Measurements from ENCODE around the gene CDK14.

CDK14 gene

DNA sequence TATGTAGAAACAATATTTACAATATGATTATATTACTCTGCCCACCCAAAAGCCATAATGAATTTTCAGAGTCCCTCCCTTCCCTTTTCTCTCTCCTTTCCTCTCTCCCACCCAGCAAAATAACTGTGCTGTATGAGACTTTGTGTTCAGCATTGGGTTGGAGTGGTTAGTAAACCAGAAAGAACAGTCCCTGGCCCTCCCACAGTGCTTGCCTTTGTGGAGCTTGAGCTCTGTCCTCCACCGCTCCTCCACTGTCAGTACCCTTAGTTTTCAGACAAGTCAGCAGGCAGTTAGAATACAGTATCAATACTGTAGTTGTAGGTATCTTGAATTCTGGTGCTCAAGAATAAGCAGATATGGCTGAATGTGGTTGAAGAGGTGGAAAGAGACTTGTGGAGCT is 92.7 kb downstream of the CDK14 start:
- DNase-seq, result no peak

DNA sequence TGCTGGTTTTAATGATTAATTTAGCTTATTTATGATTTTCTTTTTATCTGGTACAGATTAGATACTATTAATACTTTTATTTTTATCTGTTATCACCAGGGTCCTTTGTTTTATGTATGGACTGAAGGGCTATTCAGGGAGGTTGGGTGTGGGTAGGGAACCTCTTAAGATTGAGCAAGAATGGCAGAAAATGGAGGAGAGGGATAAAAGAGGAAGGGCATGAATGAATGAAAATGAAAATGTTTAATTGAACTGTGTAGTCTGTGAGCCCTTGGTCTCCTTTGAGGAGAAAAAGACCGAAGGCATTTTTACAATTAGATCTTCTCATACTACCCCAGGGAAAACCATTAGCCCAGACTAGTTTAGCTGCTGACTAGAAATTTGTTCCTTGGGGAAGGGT is 93.1 kb downstream of the CDK14 start:
- DNase-seq, result no peak

- DNase-seq, result no peak
These were observed 94.2 kb downstream of the CDK14 start for GRCh38 chr7:90690159-90690858.

DNA sequence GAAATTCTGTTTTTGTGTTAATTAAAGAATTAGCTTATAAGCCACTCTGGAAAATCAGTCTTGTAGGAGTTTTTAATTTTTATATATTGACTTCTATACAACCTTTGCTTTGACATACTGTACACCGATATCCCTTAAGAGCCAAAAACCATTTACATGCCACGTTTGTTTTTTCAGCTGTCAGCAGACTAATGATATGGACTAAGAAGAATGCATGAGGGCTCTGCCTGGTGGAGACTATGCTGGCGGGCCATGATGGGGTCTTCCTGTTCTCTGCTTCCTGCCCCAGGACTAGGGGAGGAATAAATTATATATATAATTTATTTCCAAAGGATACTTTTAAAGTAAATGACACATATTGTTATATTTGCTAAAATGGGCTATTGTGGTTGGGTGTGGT is 96.3 kb downstream of the CDK14 start:
- DNase-seq, result no peak

DNA sequence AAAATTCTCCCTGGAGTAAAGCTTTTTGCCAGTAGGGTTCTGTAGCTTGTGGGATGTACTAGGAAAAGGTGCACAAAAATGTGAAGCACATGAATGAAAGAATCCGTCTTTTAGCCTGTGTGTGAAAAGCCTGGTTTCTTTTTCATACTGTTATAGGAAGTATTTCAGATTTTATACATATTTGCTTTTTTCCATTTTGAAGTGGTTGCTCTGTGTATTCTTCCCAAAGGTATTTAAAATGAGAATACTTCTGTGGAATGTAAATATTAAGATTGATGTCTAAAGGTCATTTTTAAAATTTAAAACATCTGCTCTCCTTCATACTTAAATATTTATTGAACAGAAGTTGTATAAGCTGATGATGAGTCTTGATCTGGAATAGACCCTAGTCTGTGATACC is 96.8 kb downstream of the CDK14 start:
- DNase-seq, result no peak

DNA sequence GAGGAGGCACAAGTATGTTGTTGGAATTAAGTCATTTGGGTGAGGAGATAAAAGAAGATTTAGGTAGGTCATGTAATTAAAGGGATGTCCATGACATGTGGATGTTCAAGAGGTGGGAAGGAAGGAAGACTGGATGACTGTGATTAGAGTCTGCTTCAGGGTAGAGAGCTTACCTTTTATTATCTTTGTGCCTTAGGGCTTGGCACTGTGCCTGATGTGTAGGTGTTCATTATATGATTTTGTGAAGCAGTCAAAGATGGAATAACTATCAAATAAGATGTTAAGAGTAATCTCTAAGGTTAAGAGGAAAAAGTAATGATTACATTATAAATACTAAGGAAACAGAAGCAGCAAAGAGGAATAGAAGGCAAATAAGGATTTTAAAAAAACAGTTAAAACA is 97.8 kb downstream of the CDK14 start:
- DNase-seq, result no peak

DNA sequence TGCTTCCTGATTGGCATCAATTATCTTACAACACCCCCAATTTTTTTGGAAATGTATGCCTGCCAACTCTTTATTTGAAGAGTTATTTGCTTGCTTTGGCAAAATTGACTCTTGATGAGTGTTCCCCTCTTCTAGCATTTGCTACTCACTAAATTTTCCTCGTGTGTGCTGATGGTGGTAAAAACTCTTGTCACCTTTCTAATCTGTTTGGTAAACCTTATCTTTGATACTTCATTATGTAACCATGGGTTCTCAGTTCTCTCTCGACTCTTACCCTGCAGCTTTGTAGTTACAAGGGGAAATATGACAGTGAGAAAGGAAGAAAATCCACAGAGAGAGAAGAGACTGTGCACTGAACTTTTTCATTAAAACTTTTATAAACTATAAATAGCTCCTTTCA is 102.5 kb downstream of the CDK14 start:
- DNase-seq, result no peak

- DNase-seq, result no peak
These were observed 104.9 kb downstream of the CDK14 start for GRCh38 chr7:90701021-90701420.

- DNase-seq, result no peak
These were observed 105.7 kb downstream of the CDK14 start for GRCh38 chr7:90701771-90702170.

DNA sequence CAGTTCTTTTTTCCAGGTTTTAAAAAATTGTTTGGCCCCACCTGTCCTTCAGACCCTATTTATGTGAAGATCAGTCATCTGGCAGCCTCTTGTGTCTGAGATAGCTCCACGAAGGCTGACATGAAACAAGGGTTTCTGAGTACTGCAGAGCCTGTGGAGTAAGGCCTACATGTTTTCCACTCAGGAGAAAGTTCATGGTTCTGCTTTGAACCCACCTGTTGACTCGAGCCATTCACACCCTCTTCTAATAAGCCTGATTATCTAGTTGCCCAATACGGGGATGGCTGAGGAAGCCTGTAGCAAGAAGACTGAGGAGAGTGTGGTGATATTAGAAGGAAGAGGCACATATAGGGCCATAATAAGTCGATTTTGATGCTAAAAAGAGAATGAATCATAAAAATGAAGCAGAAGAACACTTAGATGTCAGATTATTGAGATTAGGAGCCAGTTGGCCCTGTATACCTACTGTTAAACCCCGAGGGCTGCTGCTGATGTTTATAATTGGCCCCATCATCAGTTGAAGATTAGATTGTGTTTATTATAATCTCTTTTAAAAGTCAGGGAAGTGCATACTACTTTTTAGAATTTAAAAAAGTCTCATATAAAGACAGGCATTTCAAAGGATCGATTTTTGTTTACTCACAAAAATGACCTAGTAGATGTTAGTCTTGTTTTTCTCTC is 109.4 kb downstream of the CDK14 start:
- DNase-seq, result no peak

- no peak for DNase-seq
These were observed 110.1 kb downstream of the CDK14 start for GRCh38 chr7:90706072-90706716.

DNA sequence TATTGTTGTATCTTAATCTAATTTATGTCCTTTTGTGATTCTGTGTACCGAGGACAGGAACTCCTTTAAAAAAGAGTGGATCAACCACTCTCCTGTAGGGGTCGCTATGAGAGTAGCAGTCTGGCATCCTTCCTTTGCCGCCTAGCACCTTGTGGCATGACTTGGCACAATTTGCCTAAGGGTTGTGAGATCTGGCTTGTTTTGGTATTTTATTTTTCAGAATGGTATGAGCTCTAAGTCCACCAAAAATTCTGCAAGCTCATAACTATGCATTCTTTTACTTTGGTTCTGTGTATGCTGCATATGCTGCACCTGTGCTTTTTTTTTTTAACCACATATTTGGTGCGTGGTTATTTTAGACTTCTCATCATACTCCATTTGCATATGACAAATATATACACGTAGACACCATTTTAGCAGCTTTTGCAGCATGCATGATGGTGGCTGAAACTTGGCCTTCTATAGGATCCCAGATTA is 112.8 kb downstream of the CDK14 start:
- no peak for DNase-seq

GRCh38 chr7:90709501-90710465 is 113.7 kb downstream of the CDK14 start:
- no peak for DNase-seq

GRCh38 chr7:90710466-90710850 is 114.3 kb downstream of the CDK14 start:
- DNase-seq, result no peak

DNA sequence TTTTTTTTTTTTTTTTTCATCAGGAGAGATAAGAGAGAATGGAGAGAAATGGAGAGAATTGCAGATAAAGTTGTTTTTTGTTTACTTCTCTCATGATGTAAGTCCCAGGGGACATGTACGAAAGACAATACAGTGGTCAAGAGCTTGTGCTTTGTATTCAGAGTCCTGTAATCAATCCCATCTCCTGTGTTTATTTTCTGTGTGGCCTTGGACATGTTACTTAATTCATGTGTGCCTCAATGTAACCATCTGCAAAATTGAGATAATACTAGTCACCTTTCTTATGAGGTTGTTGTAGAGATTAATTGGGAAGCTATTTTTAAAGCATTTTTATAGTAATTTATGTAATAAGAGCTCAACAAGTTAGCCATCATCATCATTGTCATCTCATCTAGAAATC is 117.5 kb downstream of the CDK14 start:
- no peak for DNase-seq

DNA sequence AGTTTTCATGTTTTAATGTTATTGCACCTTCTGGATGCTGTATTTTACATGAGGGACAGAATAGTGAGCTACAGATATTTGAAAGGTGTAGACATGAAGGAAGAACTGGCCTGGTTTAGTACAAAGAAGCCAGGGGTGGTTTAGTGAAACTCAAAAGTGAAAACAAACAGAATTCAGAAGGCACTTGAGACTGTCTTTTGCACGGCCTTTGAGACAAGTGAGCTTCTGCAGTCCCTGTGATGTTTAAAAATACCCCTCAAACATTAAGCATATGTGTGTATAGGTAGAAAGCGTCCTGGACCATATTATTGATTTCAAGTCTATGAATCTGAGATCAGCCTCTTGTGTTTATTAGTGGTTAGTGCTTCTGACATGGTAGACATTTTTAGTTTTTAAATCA is 118.9 kb downstream of the CDK14 start:
- DNase-seq, result no peak

DNA sequence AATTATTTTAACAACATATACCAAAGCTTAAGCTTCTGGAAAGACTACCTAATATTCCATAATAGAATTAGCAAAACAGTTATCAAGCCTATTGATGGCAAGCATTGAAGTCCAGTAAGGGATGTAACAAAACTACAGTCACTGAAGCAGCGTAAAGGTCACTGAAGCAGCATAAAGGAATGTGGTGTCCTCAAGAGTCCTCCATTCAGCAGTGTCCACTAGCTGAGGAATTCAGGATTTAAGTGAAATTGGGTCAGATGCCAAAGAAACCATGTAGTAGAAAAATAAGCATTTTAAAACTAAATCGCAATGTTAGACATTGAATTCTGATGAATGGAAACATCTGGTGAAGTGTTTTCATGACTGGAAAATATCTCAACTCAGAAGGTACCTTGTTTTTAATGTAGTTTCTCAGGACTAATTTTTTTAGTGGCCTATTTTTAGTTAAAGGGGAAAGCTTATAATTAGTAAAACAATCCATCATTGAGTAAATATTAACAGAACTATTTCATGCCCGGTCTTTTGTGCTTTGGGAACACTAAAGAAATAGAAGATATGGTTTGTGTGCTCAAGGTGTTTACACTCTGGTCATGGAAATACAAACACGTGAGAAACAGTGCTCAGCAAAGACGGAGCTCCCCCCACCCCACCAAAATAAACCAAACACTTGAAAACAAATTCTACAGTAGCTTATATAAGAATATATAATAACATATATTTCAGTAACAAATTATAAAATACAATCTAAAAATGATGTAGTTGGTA is 121.4 kb downstream of the CDK14 start:
- DNase-seq, result no peak

GRCh38 chr7:90719155-90719554 is 123.0 kb downstream of the CDK14 start:
- no peak for DNase-seq

DNA sequence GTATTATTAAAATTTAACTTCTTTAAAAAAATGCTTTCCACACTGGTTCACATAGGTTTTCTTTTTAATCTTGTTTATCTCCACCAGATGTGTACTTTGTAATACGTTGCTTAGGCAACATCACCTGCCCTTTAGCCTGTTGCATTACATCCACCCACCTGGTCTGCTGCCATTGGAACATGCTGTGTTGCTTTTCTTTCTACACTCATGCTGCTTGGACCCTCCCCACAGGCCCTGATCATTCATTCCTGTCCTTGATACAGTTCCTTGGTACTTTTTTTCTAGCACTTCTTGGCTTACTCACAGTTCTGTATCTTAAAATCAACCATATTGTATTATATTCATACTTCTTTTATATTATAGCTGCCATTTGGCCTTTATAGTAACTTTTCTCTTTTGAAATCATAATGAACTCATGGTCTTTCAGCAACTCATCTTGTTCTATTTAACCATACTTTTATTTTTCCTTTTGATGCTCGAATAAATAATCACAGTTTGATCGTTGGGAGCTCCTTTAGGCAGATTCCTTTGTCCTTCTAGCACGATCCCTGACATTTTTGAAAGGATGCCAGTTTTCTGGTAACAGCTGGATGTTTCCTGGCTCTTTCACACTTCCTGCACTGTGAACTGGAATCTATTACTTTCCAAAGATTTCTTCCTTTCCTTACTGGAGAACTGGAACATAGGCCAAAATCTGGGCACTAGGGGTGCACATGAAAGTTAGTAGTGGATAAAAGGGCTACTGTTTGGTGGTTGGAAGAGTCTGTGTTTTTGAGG is 125.1 kb downstream of the CDK14 start:
- no peak for DNase-seq

DNA sequence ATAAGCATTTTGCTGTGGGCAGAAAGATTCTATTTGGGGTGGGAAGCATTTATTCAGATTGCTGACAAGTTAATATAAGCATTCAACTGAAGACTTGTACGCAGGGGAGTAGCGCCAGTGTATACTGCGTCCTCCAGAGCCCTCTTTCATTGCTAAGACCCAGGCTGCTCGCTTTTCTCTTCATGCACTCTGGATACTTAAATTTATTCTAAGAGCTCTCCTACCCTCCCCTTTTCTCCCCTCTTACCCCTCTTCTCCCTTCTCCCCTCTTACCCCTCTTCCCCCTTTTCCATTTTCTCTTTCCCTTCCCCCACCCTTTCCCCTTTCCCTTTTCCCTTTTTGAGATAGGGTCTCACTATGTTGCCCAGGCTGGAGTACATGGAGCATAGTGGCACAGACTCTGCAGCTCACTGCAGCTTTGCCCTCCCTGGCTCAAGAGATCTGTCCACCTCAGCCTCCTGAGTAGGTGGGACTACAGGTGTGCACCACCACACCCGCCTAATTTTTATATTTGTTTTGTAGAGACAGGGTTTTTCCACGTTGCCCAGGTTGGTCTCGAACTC is 125.8 kb downstream of the CDK14 start:
- no peak for DNase-seq

DNA sequence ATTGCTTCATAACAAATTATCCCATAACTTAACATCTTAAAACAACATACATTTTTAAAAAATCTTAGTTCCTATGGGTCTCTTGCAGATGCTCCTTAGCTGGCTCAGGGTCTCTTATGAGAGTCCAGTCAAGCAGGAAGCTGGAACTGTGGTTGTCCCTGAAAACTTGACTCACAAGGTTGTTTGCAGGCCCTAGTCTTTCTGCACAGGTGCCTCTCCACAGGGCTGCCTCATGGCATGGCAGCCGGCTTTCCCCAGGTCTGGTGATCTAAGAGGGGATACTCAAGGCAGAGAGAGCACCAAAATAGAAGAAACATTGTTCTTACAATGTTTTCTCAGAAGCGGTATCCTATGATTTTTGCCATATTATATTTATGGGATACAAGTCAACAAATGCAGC is 127.1 kb downstream of the CDK14 start:
- no peak for DNase-seq
